Astrocyte (in vitro differentiated cells and primary cell): ENCODE results near the gene GNE.
"Not testable (repeated sequence)": the region's sequence is repeated elsewhere in the genome, so short reads cannot be mapped to it uniquely, and the experiment has no call there.

Experiments used
- CTCF ChIP-seq: IDR thresholded peaks from 2 replicates; pipeline ENCODE4 v1.5.1; 2011; ENCODE audit warnings: low read depth, mild to moderate bottlenecking, inconsistent platforms, low read length, moderate library complexity; ENCODE audit not compliant: insufficient read depth
- EZH2 ChIP-seq: IDR thresholded peaks from 2 replicates; pipeline ENCODE4 v1.6.1; 2012; ENCODE audit warnings: mild to moderate bottlenecking, low read length, inconsistent platforms; ENCODE audit not compliant: insufficient read depth

GRCh38 chr9:36273354-36273753 lies 15.1 kb upstream of the GNE start:
- TF ChIP-seq CTCF, EZH2: not testable (repeated sequence)
